RWPE1 (cell line): ENCODE data around the gene GPBP1.

Experiments
- CTCF ChIA-PET: fragments of 350-600 bp; sonication (Branson Sonifier 250); formaldehyde crosslinking; extraction: SDS; loops from one replicate; lab custom pipeline; 2021; lab: Yijun Ruan, JAX
- POLR2A ChIA-PET: fragments of 400-600 bp; formaldehyde crosslinking; extraction: SDS; loops from one replicate; lab custom pipeline; 2020; ENCODE audit warnings: antibody characterized with exemption; ENCODE audit not compliant: low non-redundant PET; lab: Yijun Ruan, JAX
- DNase-seq: peaks from one replicate; pipeline ENCODE4 v3.0.0; 2012; ENCODE audit warnings: low spot score
- H3K27ac ChIP-seq: fragments of 450-650 bp; 2 replicates; pipeline ENCODE4 v1.5.1; 2017
- CTCF ChIP-seq: fragments of 450-650 bp; conservative IDR thresholded peaks from 2 replicates; pipeline ENCODE4 v1.5.1; 2017; ENCODE audit warnings: low read depth, mild to moderate bottlenecking

Gene GPBP1

GRCh38 chr5:57207681-57208080 lies 33.8 kb downstream of the GPBP1 start:
- POLR2A ChIA-PET, result no interaction called here
- DNase-seq, result no peak
- CTCF ChIA-PET, result no interaction called here

GRCh38 chr5:57209316-57210040 lies 35.6 kb downstream of the GPBP1 start:
- DNase-seq, result no peak
- no peak for TF ChIP-seq CTCF
- H3K27ac ChIP-seq, result no peak overlapping the region
- ChIA-PET POLR2A (no interaction called here), CTCF (no interaction called here)

More at GRCh38 chr5:57207681-57208080, 33.8 kb downstream of the GPBP1 start:
- no peak overlapping the region for H3K27ac ChIP-seq
- no peak for TF ChIP-seq CTCF

GRCh38 chr5:57210633-57211032 lies 36.8 kb downstream of the GPBP1 start:
- ChIA-PET POLR2A (interaction anchor here (0.7 kb wide), 1 partner anchor 19 kb away, joined by 5 read pairs; no protein-coding TSS in a partner anchor), CTCF (no interaction called here)
- H3K27ac ChIP-seq, result no peak overlapping the region
- no peak for DNase-seq
- no peak for TF ChIP-seq CTCF

GRCh38 chr5:57211039-57211438 lies 37.2 kb downstream of the GPBP1 start:
- no peak for DNase-seq
- TF ChIP-seq CTCF, result no peak
- no peak overlapping the region for H3K27ac ChIP-seq
- POLR2A ChIA-PET, result interaction anchor here (0.7 kb wide), 1 partner anchor 19 kb away, joined by 5 read pairs; no protein-coding TSS in a partner anchor
- CTCF ChIA-PET, result no interaction called here

- H3K27ac ChIP-seq, result peak overlapping the region; percentile 82
- DNase-seq, result no peak
- CTCF ChIA-PET, result interaction anchor here (0.7 to 1.1 kb wide), 3 partner anchors 60 to 403 kb away, joined by 3 read pairs; no protein-coding TSS in a partner anchor
- POLR2A ChIA-PET, result interaction anchor here (0.9 kb wide), 1 partner anchor 42 kb away, joined by 4 read pairs; no protein-coding TSS in a partner anchor
- no peak for TF ChIP-seq CTCF
Measured at GRCh38 chr5:57215629-57216195, 41.9 kb downstream of the GPBP1 start.

- peak overlapping the region; percentile 82 for H3K27ac ChIP-seq
- peak; percentile 73 for DNase-seq
- TF ChIP-seq CTCF, result no peak
- ChIA-PET POLR2A (no interaction called here), CTCF (no interaction called here)
Measured at GRCh38 chr5:57216714-57217113, 42.9 kb downstream of the GPBP1 start.
